Natural killer cell (primary cell): Measurements from ENCODE around the gene PLXNA4. TPM values are rescaled to one million over a fixed set of nuclear protein-coding genes. Genes with fewer than 3 reads are reported as not detected.

Experiments
- ATAC-seq, 3 donors: fragments of 150-1000 bp in 2 of 3; fragments of 200-7000 bp in 1 of 3; cut with Tn5 transposase; 1 replicate in 1 of 3; 2 replicates in 2 of 3; pipeline ENCODE4 v1.10.0; 2021; ENCODE audit warnings: mild to moderate bottlenecking in 2 of 3, moderate library complexity in 2 of 3
- DNase-seq, 2 donors: peaks; one replicate each; pipeline versions ENCODE4 v3.0.0 to v3.0.0-alpha.2; 2013 to 2021; ENCODE audit warnings: mixed read lengths in 1 of 2
- H3K27ac ChIP-seq: one replicate; pipeline ENCODE4 v1.5.1; 2013; ENCODE audit warnings: mild to moderate bottlenecking, low read length
- H3K27me3 ChIP-seq: one replicate; pipeline ENCODE4 v1.6.1; 2013; ENCODE audit warnings: low read length; ENCODE audit not compliant: control insufficient read depth, insufficient read depth
- H3K36me3 ChIP-seq: one replicate; pipeline ENCODE4 v1.6.1; 2013; ENCODE audit warnings: low read length; ENCODE audit not compliant: control insufficient read depth, insufficient read depth
- H3K4me1 ChIP-seq: one replicate; pipeline ENCODE4 v1.6.1; 2013; ENCODE audit warnings: low read length; ENCODE audit not compliant: control insufficient read depth, insufficient read depth
- H3K4me3 ChIP-seq: one replicate; pipeline ENCODE4 v1.5.1; 2013; ENCODE audit warnings: low read length
- H3K9me3 ChIP-seq: one replicate; pipeline ENCODE4 v1.6.1; 2013; ENCODE audit warnings: low read length; ENCODE audit not compliant: control insufficient read depth, insufficient read depth
- H3K27ac Mint-ChIP-seq, 2 donors: one replicate each; pipeline ENCODE4 v1.8.0; 2022; ENCODE audit warnings: mild to moderate bottlenecking in 2 of 2, mixed read lengths in 2 of 2, moderate library complexity in 1 of 2
- H3K27me3 Mint-ChIP-seq, 2 donors: one replicate each; pipeline ENCODE4 v1.8.0; 2022; ENCODE audit warnings: low read depth in 2 of 2, mixed read lengths in 2 of 2
- H3K36me3 Mint-ChIP-seq: one replicate; pipeline ENCODE4 v1.8.0; 2022; ENCODE audit warnings: mixed read lengths
- H3K4me1 Mint-ChIP-seq, 2 donors: one replicate each; pipeline ENCODE4 v1.8.0; 2022; ENCODE audit warnings: mixed read lengths in 2 of 2
- H3K4me3 Mint-ChIP-seq: one replicate; pipeline ENCODE4 v1.8.0; 2022; ENCODE audit warnings: mild to moderate bottlenecking, moderate library complexity, mixed read lengths
- H3K9me3 Mint-ChIP-seq, 2 donors: one replicate each; pipeline ENCODE4 v1.8.0; 2022; ENCODE audit warnings: mixed read lengths in 2 of 2
- CTCF ChIP-seq: fragments of 200-600 bp; IDR thresholded peaks from one replicate; pipeline ENCODE4 v1.8.0; 2022; ENCODE audit warnings: antibody characterized with exemption
- WGBS: methylation state at CpG from one replicate; pipeline ENCODE4 v1.1.7; 2013; ENCODE audit warnings: missing lambda C conversion rate; ENCODE audit not compliant: insufficient coverage; 5-methylcytosine and 5-hydroxymethylcytosine counted together
- intact Hi-C: fragments of 100-400 bp; cut with micrococcal nuclease; formaldehyde crosslinking; loops from one replicate; pipeline ENCODE4 v1.14.2; 2022
- total RNA-seq, 4 donors: library from RNA; stranded (reverse); fragments of 120-200 nt in 1 of 4; gene quantifications; one replicate each; pipeline versions ENCODE4 v1.2.3 to v1.2.4, GENCODE V29; 2013 to 2022

The PLXNA4 gene
- total RNA-seq, 3 donors from 2014 or later (not counting 1 experiment from before 2014, with no cell fraction given): 5.1 to 15.3 (median 10.9) TPM

GRCh38 chr7:132207211-132207610 lies 369.1 kb downstream of the PLXNA4 start:
- Histone ChIP-seq H3K9me3 (no peaks in the 10 kb centered on the region), H3K27me3 (no peaks in the 10 kb centered on the region), H3K36me3 (no peaks in the 10 kb centered on the region), H3K27ac (no peak overlapping the region), H3K4me3 (no peak overlapping the region), H3K4me1 (no peaks in the 10 kb centered on the region)
- ATAC-seq (no peak), DNase-seq (no peak)
- Mint-ChIP-seq H3K9me3 (no peaks in the 10 kb centered on the region), H3K4me3 (no peak overlapping the region), H3K27me3 (peaks cover 0 to 3% of the 10 kb centered on the region in 2 donors), H3K27ac (no peak overlapping the region), H3K36me3 (no peaks in the 10 kb centered on the region), H3K4me1 (no peaks in the 10 kb centered on the region)
- WGBS: 81% methylated on average over 9 of the region's 9 CpGs
- intact Hi-C loops: no loop called here
- no peak for TF ChIP-seq CTCF

- no peak for TF ChIP-seq CTCF
These were observed 369.7 kb downstream of the PLXNA4 start for GRCh38 chr7:132206594-132206993.

GRCh38 chr7:132205509-132205908 lies 370.8 kb downstream of the PLXNA4 start:
- H3K4me3 Mint-ChIP-seq: no peak overlapping the region
- no peak for DNase-seq
- H3K9me3 ChIP-seq: no peaks in the 10 kb centered on the region
- no peak overlapping the region for H3K27ac Mint-ChIP-seq
- H3K27me3 Mint-ChIP-seq: peaks cover 0 to 3% of the 10 kb centered on the region in 2 donors
- no peak overlapping the region for H3K4me3 ChIP-seq
- no peaks in the 10 kb centered on the region for H3K4me1 Mint-ChIP-seq
- no peak for TF ChIP-seq CTCF
- no peaks in the 10 kb centered on the region for H3K36me3 ChIP-seq
- ATAC-seq: no peak
- no peaks in the 10 kb centered on the region for H3K36me3 Mint-ChIP-seq
- H3K4me1 ChIP-seq: no peaks in the 10 kb centered on the region
- no peak overlapping the region for H3K27ac ChIP-seq
- no peaks in the 10 kb centered on the region for H3K9me3 Mint-ChIP-seq
- intact Hi-C loops: no loop called here
- no peaks in the 10 kb centered on the region for H3K27me3 ChIP-seq

More at GRCh38 chr7:132206594-132206993, 369.7 kb downstream of the PLXNA4 start:
- no peak overlapping the region for H3K4me3 Mint-ChIP-seq
- Histone ChIP-seq H3K27me3 (no peaks in the 10 kb centered on the region), H3K36me3 (no peaks in the 10 kb centered on the region), H3K9me3 (no peaks in the 10 kb centered on the region), H3K4me3 (no peak overlapping the region), H3K4me1 (no peaks in the 10 kb centered on the region), H3K27ac (no peak overlapping the region)
- no peaks in the 10 kb centered on the region for H3K4me1 Mint-ChIP-seq
- WGBS: 57% methylated on average over 7 of the region's 8 CpGs
- peaks cover 0 to 3% of the 10 kb centered on the region in 2 donors for H3K27me3 Mint-ChIP-seq
- H3K36me3 Mint-ChIP-seq: no peaks in the 10 kb centered on the region
- ATAC-seq (no peak), DNase-seq (no peak)
- intact Hi-C loops: no loop called here
- no peak overlapping the region for H3K27ac Mint-ChIP-seq
- no peaks in the 10 kb centered on the region for H3K9me3 Mint-ChIP-seq

GRCh38 chr7:132203021-132203420 lies 373.2 kb downstream of the PLXNA4 start:
- no peak for TF ChIP-seq CTCF
- Mint-ChIP-seq H3K4me1 (no peaks in the 10 kb centered on the region), H3K27ac (no peak overlapping the region), H3K4me3 (no peak overlapping the region), H3K9me3 (no peaks in the 10 kb centered on the region), H3K27me3 (peaks cover 0 to 6% of the 10 kb centered on the region in 2 donors), H3K36me3 (no peaks in the 10 kb centered on the region)
- DNase-seq: no peak
- intact Hi-C loops: no loop called here
- Histone ChIP-seq H3K27ac (no peak overlapping the region), H3K4me3 (no peak overlapping the region), H3K27me3 (no peaks in the 10 kb centered on the region), H3K9me3 (no peaks in the 10 kb centered on the region), H3K4me1 (no peaks in the 10 kb centered on the region), H3K36me3 (no peaks in the 10 kb centered on the region)
- WGBS: 72% methylated on average over 6 of the region's 7 CpGs
- no peak for ATAC-seq
